Measurements from ENCODE around the gene ZNF775.

Gene ZNF775

GRCh38 chr7:150381785-150382122, 2.6 kb downstream of the ZNF775 start:
- ATAC-seq: no peak

GRCh38 chr7:150382123-150382843, 3.2 kb downstream of the ZNF775 start:
- ATAC-seq: no peak
- no peak for TF ChIP-seq ZFP3 (CRISPR knock-in tag; IDR thresholded peaks at IDR 0.05)

More at GRCh38 chr7:150381785-150382122, 2.6 kb downstream of the ZNF775 start:
- TF ChIP-seq ARNTL (CRISPR knock-in tag; IDR thresholded peaks at IDR 0.05; ENCODE audit: borderline replicate concordance, low read depth): no peak
- no peak for TF ChIP-seq ESRRG (CRISPR knock-in tag; IDR thresholded peaks at IDR 0.05)
- no peak for TF ChIP-seq GLIS3 (CRISPR knock-in tag; IDR thresholded peaks at IDR 0.05)
- no peak for TF ChIP-seq ZNF70 (CRISPR knock-in tag; IDR thresholded peaks at IDR 0.05)
- no peak for TF ChIP-seq RARB (CRISPR knock-in tag; IDR thresholded peaks at IDR 0.05)
- no peak for TF ChIP-seq OSR1 (CRISPR knock-in tag; IDR thresholded peaks at IDR 0.05)
- no peak for TF ChIP-seq SNAI2 (CRISPR knock-in tag; IDR thresholded peaks at IDR 0.05)
- no peak for TF ChIP-seq ZNF565 (CRISPR knock-in tag; conservative IDR thresholded peaks at IDR 0.05; ENCODE audit: low read depth)
- no peak for TF ChIP-seq PATZ1 (CRISPR knock-in tag; IDR thresholded peaks at IDR 0.05; ENCODE audit: borderline replicate concordance)
- TF ChIP-seq ZC3H10 (CRISPR knock-in tag; IDR thresholded peaks at IDR 0.05): no peak
- no peak for TF ChIP-seq ISL1 (CRISPR knock-in tag; IDR thresholded peaks at IDR 0.05)

- no peak for ATAC-seq
- TF ChIP-seq ZFP30 (CRISPR knock-in tag; IDR thresholded peaks at IDR 0.05) (no peak), ESRRG (CRISPR knock-in tag; IDR thresholded peaks at IDR 0.05) (no peak), CSDC2 (CRISPR knock-in tag; IDR thresholded peaks at IDR 0.05) (no peak), ZNF8 (CRISPR knock-in tag; IDR thresholded peaks at IDR 0.05) (no peak), TSHZ2 (CRISPR knock-in tag; IDR thresholded peaks at IDR 0.05) (no peak), TOX (CRISPR knock-in tag; IDR thresholded peaks at IDR 0.05; ENCODE audit: borderline replicate concordance) (no peak), ZC3H10 (CRISPR knock-in tag; IDR thresholded peaks at IDR 0.05) (no peak), TCF4 (CRISPR knock-in tag; IDR thresholded peaks at IDR 0.05; ENCODE audit: borderline replicate concordance) (0 out of 2 replicates have a peak, but pooled peaks have one; percentile 17), ZNF565 (CRISPR knock-in tag; conservative IDR thresholded peaks at IDR 0.05; ENCODE audit: low read depth) (no peak)
These were observed 3.7 kb downstream of the ZNF775 start for GRCh38 chr7:150382844-150383225.

DNA sequence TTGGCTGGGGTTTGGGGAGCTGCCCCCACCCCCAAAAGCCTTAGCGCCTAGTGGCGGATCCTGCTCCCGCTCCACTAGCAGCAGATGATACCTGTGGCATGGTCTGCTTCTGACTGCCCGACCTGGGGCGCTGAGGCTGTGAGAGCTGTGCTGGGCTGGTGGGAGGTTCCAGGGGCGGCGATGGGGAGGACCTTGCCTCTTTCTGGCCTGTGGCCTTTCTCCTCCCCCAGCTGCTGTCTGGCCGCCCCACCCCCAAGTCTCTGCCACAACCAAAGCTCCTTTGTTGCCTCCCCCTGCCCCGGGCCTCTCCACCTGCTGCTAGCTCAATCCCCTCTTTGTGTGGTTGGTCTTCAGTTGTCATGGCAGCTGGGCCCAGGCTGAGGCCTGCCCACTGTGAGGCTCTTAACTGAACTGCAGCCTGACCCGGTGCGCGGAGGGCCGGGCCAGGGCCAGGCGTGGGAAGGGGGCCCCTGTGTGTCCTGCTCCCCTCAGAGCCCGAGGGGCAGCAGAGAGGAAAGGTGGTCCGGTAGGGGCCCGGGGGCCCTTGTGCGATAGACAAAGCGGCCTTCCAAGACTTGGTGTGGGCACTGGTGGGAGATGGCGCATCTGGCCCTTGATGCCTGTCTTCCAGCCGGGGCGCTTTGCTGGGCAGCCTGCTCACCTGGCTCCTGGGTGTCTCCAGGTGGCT, 4.7 kb downstream of the ZNF775 start:
- no peak for ATAC-seq
- TF ChIP-seq ISL1 (CRISPR knock-in tag; IDR thresholded peaks at IDR 0.05): no peak
- TF ChIP-seq ZFP3 (CRISPR knock-in tag; IDR thresholded peaks at IDR 0.05): no peak
- TF ChIP-seq CSDC2 (CRISPR knock-in tag; IDR thresholded peaks at IDR 0.05): no peak
- no peak for TF ChIP-seq POU6F1 (CRISPR knock-in tag; IDR thresholded peaks at IDR 0.05; ENCODE audit: borderline replicate concordance, low read depth)
- no peak for TF ChIP-seq ZNF8 (CRISPR knock-in tag; IDR thresholded peaks at IDR 0.05)
- TF ChIP-seq ZNF70 (CRISPR knock-in tag; IDR thresholded peaks at IDR 0.05): no peak
- TF ChIP-seq ARNTL (CRISPR knock-in tag; IDR thresholded peaks at IDR 0.05; ENCODE audit: borderline replicate concordance, low read depth): no peak
- TF ChIP-seq ESRRG (CRISPR knock-in tag; IDR thresholded peaks at IDR 0.05): no peak
- TF ChIP-seq SNAI2 (CRISPR knock-in tag; IDR thresholded peaks at IDR 0.05): no peak
- no peak for TF ChIP-seq ZNF565 (CRISPR knock-in tag; conservative IDR thresholded peaks at IDR 0.05; ENCODE audit: low read depth)
- TF ChIP-seq RARB (CRISPR knock-in tag; IDR thresholded peaks at IDR 0.05): no peak
- TF ChIP-seq PATZ1 (CRISPR knock-in tag; IDR thresholded peaks at IDR 0.05; ENCODE audit: borderline replicate concordance): no peak
- TF ChIP-seq PPARA (CRISPR knock-in tag; IDR thresholded peaks at IDR 0.05; ENCODE audit: borderline replicate concordance): no peak
- no peak for TF ChIP-seq CSRNP3 (CRISPR knock-in tag; IDR thresholded peaks at IDR 0.05)
- TF ChIP-seq ZC3H10 (CRISPR knock-in tag; IDR thresholded peaks at IDR 0.05): no peak
- TF ChIP-seq OSR1 (CRISPR knock-in tag; IDR thresholded peaks at IDR 0.05): no peak
- TF ChIP-seq, protein P1, sequence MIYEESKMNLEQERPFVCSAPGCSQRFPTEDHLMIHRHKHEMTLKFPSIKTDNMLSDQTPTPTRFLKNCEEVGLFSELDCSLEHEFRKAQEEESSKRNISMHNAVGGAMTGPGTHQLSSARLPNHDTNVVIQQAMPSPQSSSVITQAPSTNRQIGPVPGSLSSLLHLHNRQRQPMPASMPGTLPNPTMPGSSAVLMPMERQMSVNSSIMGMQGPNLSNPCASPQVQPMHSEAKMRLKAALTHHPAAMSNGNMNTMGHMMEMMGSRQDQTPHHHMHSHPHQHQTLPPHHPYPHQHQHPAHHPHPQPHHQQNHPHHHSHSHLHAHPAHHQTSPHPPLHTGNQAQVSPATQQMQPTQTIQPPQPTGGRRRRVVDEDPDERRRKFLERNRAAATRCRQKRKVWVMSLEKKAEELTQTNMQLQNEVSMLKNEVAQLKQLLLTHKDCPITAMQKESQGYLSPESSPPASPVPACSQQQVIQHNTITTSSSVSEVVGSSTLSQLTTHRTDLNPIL (CRISPR knock-in tag; IDR thresholded peaks at IDR 0.05; ENCODE audit: low read depth): no peak
- TF ChIP-seq GLIS3 (CRISPR knock-in tag; IDR thresholded peaks at IDR 0.05): no peak
- TF ChIP-seq TCF4 (CRISPR knock-in tag; IDR thresholded peaks at IDR 0.05; ENCODE audit: borderline replicate concordance): no peak
